Uterus (tissue), 2 donors: Measurements from ENCODE around the gene GRIK4.

ENCODE experiments used
- POLR2A ChIP-seq, 2 donors: fragments of 450-650 bp; IDR thresholded peaks; one replicate each; pipeline ENCODE4 v1.6.1; 2016; ENCODE audit warnings: antibody characterized with exemption in 2 of 2, mild to moderate bottlenecking in 1 of 2, moderate library complexity in 1 of 2
- TF ChIP-seq, protein P1 (sequence below), 4 experiments: fragments of 200-600 bp in 2 of 4; fragments of 450-650 bp in 2 of 4; sonication (generic) in 2 of 4; IDR thresholded peaks; one replicate each; pipeline ENCODE4 v1.5.1; 2016 to 2019; ENCODE audit warnings: antibody characterized with exemption in 4 of 4, mild to moderate bottlenecking in 2 of 4, moderate library complexity in 1 of 4

DNA sequence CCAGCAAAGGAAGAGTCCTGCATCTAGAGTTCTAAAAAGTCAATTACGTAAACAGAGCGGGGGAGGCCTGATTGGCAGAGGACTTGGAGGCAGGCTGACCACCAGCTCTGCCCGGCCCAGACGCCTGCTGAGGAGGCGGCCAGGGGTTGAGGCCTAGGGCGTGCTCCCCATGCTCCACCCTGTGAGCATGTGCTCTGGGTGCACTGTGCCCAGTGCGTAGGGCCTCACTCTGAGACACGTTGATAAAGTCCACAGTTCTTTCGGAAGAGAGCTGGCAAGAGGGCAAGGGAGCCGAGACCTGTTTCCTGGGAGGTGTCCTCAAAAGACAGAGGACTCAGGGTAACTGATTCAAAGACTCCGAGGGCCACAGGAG is 25.2 kb downstream of the GRIK4 start:
- TF ChIP-seq, protein P1, sequence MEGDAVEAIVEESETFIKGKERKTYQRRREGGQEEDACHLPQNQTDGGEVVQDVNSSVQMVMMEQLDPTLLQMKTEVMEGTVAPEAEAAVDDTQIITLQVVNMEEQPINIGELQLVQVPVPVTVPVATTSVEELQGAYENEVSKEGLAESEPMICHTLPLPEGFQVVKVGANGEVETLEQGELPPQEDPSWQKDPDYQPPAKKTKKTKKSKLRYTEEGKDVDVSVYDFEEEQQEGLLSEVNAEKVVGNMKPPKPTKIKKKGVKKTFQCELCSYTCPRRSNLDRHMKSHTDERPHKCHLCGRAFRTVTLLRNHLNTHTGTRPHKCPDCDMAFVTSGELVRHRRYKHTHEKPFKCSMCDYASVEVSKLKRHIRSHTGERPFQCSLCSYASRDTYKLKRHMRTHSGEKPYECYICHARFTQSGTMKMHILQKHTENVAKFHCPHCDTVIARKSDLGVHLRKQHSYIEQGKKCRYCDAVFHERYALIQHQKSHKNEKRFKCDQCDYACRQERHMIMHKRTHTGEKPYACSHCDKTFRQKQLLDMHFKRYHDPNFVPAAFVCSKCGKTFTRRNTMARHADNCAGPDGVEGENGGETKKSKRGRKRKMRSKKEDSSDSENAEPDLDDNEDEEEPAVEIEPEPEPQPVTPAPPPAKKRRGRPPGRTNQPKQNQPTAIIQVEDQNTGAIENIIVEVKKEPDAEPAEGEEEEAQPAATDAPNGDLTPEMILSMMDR (IDR thresholded peaks at IDR 0.05): no peak
- TF ChIP-seq POLR2A (IDR thresholded peaks at IDR 0.05): no peak
